ENCODE measurements around the gene ARL8A. TPM values are rescaled to one million over a fixed set of nuclear protein-coding genes. Genes with fewer than 3 reads are reported as not detected.
A peak's percentile ranks its signal among the peaks of the same experiment; 100 is the strongest.

The ARL8A gene
- total and polyA plus RNA-seq, 8 donors, result 34.3 to 112 (median 43.3) TPM

GRCh38 chr1:202130816-202131522, 13.6 kb downstream of the ARL8A start:
- Histone ChIP-seq H3K36me3 (peaks cover 4 to 44% of the 10 kb centered on the region in 2 donors), H3K27me3 (no peaks in the 10 kb centered on the region), H3K27ac (peak overlapping the region in 1 of 2 donors; percentile 3), H3K4me3 (no peak overlapping the region), H3K4me1 (peaks cover 13 to 16% of the 10 kb centered on the region in 2 donors), H3K9me3 (no peaks in the 10 kb centered on the region)
- ATAC-seq, result no peak
- no peak for TF ChIP-seq CTCF (IDR thresholded peaks at IDR 0.05)
- no peak for DNase-seq
- intact Hi-C loops (cut with DNase I), result no loop called here

GRCh38 chr1:202130297-202130721, 14.2 kb downstream of the ARL8A start:
- no peak overlapping the region for H3K4me3 ChIP-seq
- TF ChIP-seq CTCF (IDR thresholded peaks at IDR 0.05), result no peak
- peaks cover 0 to 38% of the 10 kb centered on the region in 2 donors for H3K36me3 ChIP-seq
- intact Hi-C loops (cut with DNase I), result no loop called here
- peaks cover 13 to 16% of the 10 kb centered on the region in 2 donors for H3K4me1 ChIP-seq
- DNase-seq (peak in 1 of 4 donors; percentile 37), ATAC-seq (no peak)
- H3K27me3 ChIP-seq, result no peaks in the 10 kb centered on the region
- no peaks in the 10 kb centered on the region for H3K9me3 ChIP-seq
- no peak overlapping the region for H3K27ac ChIP-seq

GRCh38 chr1:202129453-202130296, 14.9 kb downstream of the ARL8A start:
- DNase-seq (no peak), ATAC-seq (no peak)
- Histone ChIP-seq H3K36me3 (peaks cover 0 to 31% of the 10 kb centered on the region in 2 donors), H3K9me3 (no peaks in the 10 kb centered on the region), H3K4me1 (peaks cover 13 to 16% of the 10 kb centered on the region in 2 donors), H3K27ac (no peak overlapping the region), H3K4me3 (no peak overlapping the region), H3K27me3 (no peaks in the 10 kb centered on the region)
- TF ChIP-seq CTCF (IDR thresholded peaks at IDR 0.05), result no peak
- intact Hi-C loops (cut with DNase I), result no loop called here

GRCh38 chr1:202127836-202128622, 16.5 kb downstream of the ARL8A start:
- TF ChIP-seq CTCF (IDR thresholded peaks at IDR 0.05), result no peak
- Histone ChIP-seq H3K27ac (no peak overlapping the region), H3K9me3 (no peaks in the 10 kb centered on the region), H3K4me1 (peaks cover 6 to 13% of the 10 kb centered on the region in 2 donors), H3K4me3 (no peak overlapping the region), H3K36me3 (peaks cover 0 to 15% of the 10 kb centered on the region in 2 donors), H3K27me3 (no peaks in the 10 kb centered on the region)
- peak in 1 of 4 donors; percentile 51 for DNase-seq
- intact Hi-C loops (cut with DNase I), result no loop called here
- ATAC-seq, result no peak

Measured in left lung (tissue), 10 donors.